Measurements from ENCODE around the gene LCLAT1.
"Not testable (repeated sequence)": the region's sequence is repeated elsewhere in the genome, so short reads cannot be mapped to it uniquely, and the experiment has no call there.

The LCLAT1 gene

DNA sequence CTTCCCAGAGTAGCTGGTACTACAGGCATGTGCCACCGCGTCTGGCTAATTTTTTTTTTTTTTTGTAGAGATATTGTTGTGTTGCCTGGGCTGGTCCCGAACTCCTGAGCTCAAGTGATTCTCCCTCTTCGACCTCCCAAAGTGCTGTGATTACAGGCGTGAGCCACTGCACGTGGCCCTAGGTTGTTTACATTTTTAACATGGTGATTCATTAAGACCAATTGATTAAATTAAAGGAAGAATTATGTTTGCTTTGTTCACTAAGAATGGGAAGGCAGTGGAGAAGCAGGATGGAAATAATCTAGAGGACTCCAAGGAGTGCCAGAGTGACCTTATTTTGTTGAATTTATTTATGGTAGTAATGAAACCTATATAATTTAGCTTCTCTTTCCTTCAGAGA, 7.5 kb downstream of the LCLAT1 start:
- no peak for DNase-seq (ENCODE audit: low spot score)

DNA sequence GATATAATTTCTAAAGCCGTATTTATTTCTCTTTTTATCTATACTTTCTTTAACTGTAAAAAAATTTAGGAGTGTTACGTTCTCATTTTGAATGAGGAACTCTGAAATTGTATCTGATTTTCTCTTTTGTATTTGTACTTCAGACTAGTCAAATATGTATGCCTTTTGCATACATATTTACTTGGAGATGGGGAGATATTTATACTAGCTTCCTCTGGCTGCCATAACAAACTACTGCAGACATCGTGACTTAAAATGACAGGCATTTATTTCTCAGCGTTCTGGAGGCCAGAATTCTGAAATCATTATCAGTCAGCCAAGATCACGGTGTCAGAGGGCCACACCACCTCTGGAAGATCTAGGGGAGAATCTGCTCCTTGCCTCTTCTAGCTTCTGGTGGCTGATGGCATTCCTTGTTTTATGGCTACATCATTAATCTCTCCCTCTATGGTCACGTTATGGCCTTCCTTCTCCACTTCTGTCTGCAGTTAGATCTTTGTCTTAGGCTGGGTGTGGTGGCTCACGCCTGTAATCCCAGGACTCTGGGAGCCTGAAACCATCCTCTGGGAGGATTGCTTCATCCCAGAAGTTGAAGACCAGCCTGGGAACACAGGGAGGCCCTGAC, 8.2 kb downstream of the LCLAT1 start:
- no peak for DNase-seq (ENCODE audit: low spot score)
- FAIRE-seq, result no peak

More for the DNA sequence above, 7.5 kb downstream of the LCLAT1 start:
- FAIRE-seq, result no peak

DNA sequence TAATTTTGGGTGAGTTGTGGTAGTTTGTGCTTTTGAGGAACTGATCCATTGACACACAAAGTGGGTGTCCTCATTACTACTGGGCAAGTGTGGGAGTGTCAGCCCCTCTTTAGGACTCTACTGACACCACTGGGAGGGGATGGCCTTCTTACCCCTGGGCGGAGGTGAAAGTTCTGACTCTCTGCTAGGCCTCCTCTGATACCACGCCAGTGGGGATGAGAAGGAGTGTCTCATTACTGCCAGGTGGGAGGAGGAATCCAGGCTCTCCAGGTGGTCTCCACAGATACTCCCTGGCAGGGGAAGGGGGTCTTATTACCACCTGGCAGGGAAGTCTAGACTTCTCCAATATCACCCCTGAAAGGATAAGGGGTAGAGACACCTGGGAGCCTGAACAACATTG, 9.1 kb downstream of the LCLAT1 start:
- FAIRE-seq (no peak), DNase-seq (ENCODE audit: low spot score) (no peak)

DNA sequence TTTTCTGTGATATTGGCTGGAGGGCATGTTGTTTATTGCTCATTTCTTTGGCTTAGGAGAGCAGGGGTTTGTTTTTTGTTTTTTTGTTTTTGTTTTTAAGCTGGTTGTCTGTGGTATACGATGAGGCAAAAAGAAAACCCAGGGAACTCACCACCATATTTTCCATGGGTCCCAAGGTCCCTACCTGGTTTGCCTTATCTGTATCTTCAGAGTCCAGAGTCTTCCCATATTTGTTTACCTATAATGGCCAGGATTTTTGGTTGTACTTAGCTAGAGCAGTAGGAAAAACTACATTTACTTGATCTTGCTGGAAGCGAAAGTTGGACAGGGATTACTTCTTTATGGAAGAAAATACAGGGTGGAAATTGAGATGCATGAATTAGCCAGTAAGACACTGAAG, 9.5 kb downstream of the LCLAT1 start:
- no peak for DNase-seq (ENCODE audit: low spot score)
- FAIRE-seq, result no peak

DNA sequence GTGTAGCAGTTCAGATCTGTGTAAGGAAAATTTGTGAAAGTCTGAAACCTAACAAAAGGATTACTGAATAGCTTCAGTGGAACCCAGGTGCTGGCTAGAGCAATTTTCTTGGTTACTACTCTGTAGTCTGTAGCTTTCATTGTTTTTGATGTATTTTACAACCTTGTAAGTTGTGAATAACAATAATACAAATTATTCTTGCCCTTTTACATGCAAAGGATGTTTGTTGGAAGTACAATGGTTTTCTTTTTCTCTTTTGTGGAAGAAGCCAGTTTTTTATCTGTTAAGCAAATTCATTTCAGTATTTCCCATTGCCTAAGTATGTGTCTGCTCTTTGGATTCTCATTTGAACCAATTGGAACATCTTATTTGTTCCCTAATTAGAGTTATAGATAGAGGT, 10.2 kb downstream of the LCLAT1 start:
- no peak for FAIRE-seq

GRCh38 chr2:30459140-30459539, 12.1 kb downstream of the LCLAT1 start:
- FAIRE-seq (no peak), DNase-seq (ENCODE audit: low spot score) (no peak)

More for the DNA sequence above, 10.2 kb downstream of the LCLAT1 start:
- no peak for DNase-seq (ENCODE audit: low spot score)

DNA sequence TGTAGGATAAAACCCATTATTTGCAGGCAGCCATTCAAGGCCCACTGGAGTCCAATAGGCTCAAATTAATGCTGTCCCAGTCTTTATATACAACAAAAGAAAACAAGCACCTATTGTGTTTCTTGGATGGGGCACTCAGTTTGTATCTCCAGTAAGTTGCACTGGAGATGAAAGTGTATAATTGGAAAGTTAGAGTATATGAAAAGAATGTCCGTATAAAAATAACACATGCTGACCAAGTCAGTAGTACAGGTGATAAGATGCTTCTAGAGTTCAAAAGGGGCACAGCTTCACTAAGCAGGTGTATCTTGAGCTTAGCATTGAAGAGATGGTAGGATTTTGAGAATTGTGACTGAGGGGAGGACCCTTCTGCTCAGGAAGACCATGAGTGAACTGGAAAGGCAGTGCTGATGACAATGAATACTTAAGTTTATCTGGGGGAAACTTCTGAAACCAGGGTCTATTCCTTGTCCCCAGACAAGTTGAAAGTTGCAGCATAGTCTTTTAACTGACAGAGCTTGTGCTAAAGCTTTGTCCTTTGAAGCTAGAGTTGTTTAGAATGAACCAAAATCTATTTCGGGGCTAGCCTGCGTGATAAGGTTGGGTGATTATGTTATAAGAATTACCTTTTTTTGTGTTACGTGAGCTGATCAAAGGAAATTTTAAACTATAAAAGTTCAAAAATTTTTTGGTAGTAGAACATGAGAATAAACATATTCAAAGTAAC, 15.2 kb downstream of the LCLAT1 start:
- FAIRE-seq, result no peak

GRCh38 chr2:30463535-30463934, 16.5 kb downstream of the LCLAT1 start:
- FAIRE-seq (no peak), DNase-seq (ENCODE audit: low spot score) (no peak)

More for the DNA sequence above, 15.2 kb downstream of the LCLAT1 start:
- DNase-seq (ENCODE audit: low spot score), result no peak

DNA sequence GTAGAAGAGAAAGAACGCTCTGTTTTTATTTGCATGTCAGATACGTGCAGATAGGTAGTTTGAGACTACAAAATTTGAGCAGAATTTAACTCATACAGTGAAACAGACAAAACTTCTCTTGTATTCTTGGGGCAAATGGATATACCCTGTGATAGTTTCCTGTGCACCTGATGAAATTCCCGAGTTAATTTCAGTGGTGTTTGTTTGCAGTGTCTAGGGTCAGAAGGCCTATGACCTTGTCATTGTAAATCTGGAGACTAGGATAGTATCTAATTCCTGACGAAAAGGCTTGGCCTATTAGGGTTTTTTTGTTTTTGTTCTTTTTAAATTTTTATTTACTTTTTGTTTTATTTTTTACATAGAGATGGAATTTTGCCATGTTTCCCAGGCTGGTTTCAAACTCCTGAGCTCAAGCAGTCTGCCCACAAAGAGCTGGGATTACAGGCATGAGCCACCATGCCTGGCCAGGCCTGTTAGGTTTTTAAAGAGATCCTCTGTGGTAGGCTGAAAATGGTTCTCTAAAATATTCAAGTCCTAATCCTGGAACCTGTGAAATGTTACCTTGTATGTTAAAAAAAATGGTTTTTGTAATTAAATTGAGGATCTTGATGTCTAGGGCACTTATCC, 17.6 kb downstream of the LCLAT1 start:
- FAIRE-seq, result no peak
- DNase-seq (ENCODE audit: low spot score), result no peak

GRCh38 chr2:30465171-30465545, 18.1 kb downstream of the LCLAT1 start:
- no peak for FAIRE-seq
- no peak for DNase-seq (ENCODE audit: low spot score)

- FAIRE-seq (no peak), DNase-seq (ENCODE audit: low spot score) (no peak)
Measured at GRCh38 chr2:30466216-30466615, 19.2 kb downstream of the LCLAT1 start.

GRCh38 chr2:30467062-30467826, 20.2 kb downstream of the LCLAT1 start:
- not testable (repeated sequence) for DNase-seq (ENCODE audit: low spot score); FAIRE-seq

- FAIRE-seq (no peak), DNase-seq (ENCODE audit: low spot score) (no peak)
Measured at GRCh38 chr2:30470426-30470825, 23.4 kb downstream of the LCLAT1 start.

DNA sequence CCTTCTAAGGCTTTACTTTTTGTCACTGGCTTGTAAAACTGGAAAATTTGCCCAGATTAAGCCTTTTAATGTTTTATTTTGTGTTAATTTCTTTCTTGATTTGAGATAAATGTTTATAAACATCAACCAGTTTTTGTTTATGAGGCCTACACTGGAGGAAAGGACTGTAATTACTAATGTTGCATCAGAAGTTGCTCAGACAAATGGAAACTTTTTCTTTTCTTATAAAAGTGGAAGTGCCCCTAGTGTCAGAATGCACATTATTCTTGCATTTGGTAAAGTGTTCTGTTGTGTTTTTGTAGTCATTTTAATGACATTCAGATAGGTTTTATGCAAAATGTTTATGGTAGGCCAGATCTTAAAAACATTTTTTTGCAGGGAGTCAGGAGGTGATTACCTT, 25.3 kb downstream of the LCLAT1 start:
- FAIRE-seq (no peak), DNase-seq (ENCODE audit: low spot score) (no peak)

GRCh38 chr2:30475542-30475941, 28.5 kb downstream of the LCLAT1 start:
- FAIRE-seq (no peak), DNase-seq (ENCODE audit: low spot score) (no peak)

GRCh38 chr2:30476636-30477035, 29.6 kb downstream of the LCLAT1 start:
- no peak for DNase-seq (ENCODE audit: low spot score)
- FAIRE-seq, result no peak

DNA sequence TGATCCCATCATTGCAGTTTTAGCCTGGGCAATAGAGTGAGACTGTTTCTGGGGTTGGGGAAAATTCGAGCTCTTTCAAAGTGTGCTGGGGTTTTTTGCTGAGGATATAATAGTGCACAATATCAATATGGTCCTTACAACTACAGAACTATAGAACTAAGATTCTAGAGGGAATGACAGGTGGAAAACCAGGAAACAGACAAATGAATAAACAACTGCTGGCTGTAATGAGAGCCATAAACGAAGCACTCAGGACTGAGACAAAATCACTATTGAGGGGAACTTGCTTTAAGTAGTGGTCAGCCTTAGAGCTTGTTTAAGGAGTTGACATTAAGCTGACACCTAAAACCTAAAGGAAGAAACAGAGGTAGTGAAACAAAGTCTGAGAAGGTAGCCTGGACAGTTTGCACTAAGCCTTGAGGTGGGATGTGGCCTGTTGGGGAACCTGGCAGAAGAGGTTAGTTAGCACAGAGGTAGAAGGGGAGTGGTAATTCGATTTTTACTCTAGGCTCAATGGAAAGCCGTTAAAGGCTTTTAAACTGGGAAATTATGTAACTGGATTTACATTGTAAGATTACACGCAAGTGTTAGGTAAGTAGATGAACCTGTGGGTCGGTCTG, 33.8 kb downstream of the LCLAT1 start:
- DNase-seq (ENCODE audit: low spot score) (no peak), FAIRE-seq (no peak)

- FAIRE-seq (peak; percentile 31), DNase-seq (ENCODE audit: low spot score) (no peak)
Measured at GRCh38 chr2:30481323-30481800, 34.3 kb downstream of the LCLAT1 start.

DNA sequence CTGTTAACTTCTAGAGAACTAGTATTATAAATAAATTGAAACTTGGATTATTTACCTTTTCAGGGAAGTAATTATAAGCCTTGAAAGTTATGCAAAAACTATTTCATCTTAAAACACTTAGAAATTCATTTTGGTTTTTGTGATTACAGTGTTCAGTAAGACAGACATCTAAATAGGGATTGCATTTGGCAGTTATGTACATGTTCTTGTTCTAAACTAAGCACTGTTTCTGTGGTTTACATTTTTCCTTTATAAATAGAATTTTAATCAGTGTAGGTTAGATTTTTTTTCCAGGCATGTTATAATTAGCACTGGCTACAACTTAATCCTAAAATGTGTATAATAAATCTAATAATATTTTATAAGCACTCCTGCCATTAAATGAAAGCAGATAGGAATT, 35.0 kb downstream of the LCLAT1 start:
- FAIRE-seq (no peak), DNase-seq (ENCODE audit: low spot score) (no peak)

- no peak for FAIRE-seq
Measured at GRCh38 chr2:30484145-30484544, 37.1 kb downstream of the LCLAT1 start.

GRCh38 chr2:30484995-30485394, 37.9 kb downstream of the LCLAT1 start:
- DNase-seq (ENCODE audit: low spot score) (peak; percentile 17), FAIRE-seq (peak; percentile 88)

More at GRCh38 chr2:30484145-30484544, 37.1 kb downstream of the LCLAT1 start:
- DNase-seq (ENCODE audit: low spot score), result no peak

Measured in RCC 7860 (cell line).